Heart right ventricle (tissue), 16 donors: Measurements from ENCODE around the gene ZNF277. TPM values are rescaled to one million over a fixed set of nuclear protein-coding genes. Genes with fewer than 3 reads are reported as not detected.

ENCODE experiments used
- ATAC-seq, 8 donors: fragments of 200-7000 bp; cut with Tn5 transposase; one replicate each; pipeline ENCODE4 v1.9.1; 2020; ENCODE audit warnings: mild to moderate bottlenecking in 8 of 8, moderate library complexity in 8 of 8, moderate number of reproducible peaks in 1 of 8
- DNase-seq, 2 donors: peaks; one replicate each; pipeline ENCODE4 v3.0.0-alpha.2; 2020
- H3K27ac ChIP-seq, 10 donors: fragments of 200-600 bp; sonication (generic) in 2 of 10; one replicate each; pipeline versions ENCODE4 v1.5.0 to v1.8.0; 2020 to 2022; ENCODE audit warnings: mild to moderate bottlenecking in 3 of 10
- H3K27me3 ChIP-seq, 7 donors: fragments of 200-600 bp; one replicate each; pipeline ENCODE4 v1.8.0; 2021 to 2022; ENCODE audit warnings: mild to moderate bottlenecking in 2 of 7
- H3K36me3 ChIP-seq, 9 donors: fragments of 200-600 bp; sonication (generic) in 1 of 9; one replicate each; pipeline versions ENCODE4 v1.5.0 to v1.8.0; 2020 to 2022; ENCODE audit warnings: mild to moderate bottlenecking in 2 of 9
- H3K4me1 ChIP-seq, 9 donors: fragments of 200-600 bp; sonication (generic) in 1 of 9; one replicate each; pipeline versions ENCODE4 v1.5.0 to v1.8.0; 2020 to 2022; ENCODE audit warnings: mild to moderate bottlenecking in 4 of 9
- H3K4me3 ChIP-seq, 10 donors: fragments of 200-600 bp; sonication (generic) in 2 of 10; one replicate each; pipeline versions ENCODE4 v1.5.0 to v1.8.0; 2020 to 2022; ENCODE audit warnings: mild to moderate bottlenecking in 7 of 10, moderate library complexity in 2 of 10
- H3K9me3 ChIP-seq, 11 donors: fragments of 200-600 bp in 10 of 11; sonication (generic) in 2 of 11; one replicate each; pipeline versions ENCODE4 v1.5.0 to v1.8.0; 2013 to 2022; ENCODE audit warnings: mild to moderate bottlenecking in 2 of 11, control low read depth in 1 of 11, moderate library complexity in 1 of 11
- WGBS, 2 donors: extraction: QIAGEN DNeasy Blood & Tissue Kit; methylation state at CpG; one replicate each; pipeline ENCODE4 v1.1.7; 2013; ENCODE audit warnings: inconsistent platforms in 1 of 2; 5-methylcytosine and 5-hydroxymethylcytosine counted together
- intact Hi-C, 10 donors: fragments of 100-400 bp; cut with DNase I; formaldehyde crosslinking; loops; one replicate each; pipeline versions ENCODE4 v1.11.1 to v1.14.2; 2022
- polyA plus RNA-seq, 2 donors: library from polyadenylated mRNA; stranded (reverse); fragments of 200-250 nt; gene quantifications; one replicate each; pipeline ENCODE4 v1.2.3, GENCODE V29; 2013
- total RNA-seq, 10 donors: library from RNA; stranded (reverse); fragmentation: NEBNext Ultra II Directional in 3 of 10; extraction: Animal tissue kit (Norgen Biotek cat#: 25700) in 3 of 10; gene quantifications; one replicate each; pipeline versions ENCODE4 v1.2.1 to v1.2.4, GENCODE V29; 2021 to 2023
- TF ChIP-seq, protein P1 (sequence below), 9 donors: fragments of 200-600 bp; sonication (generic) in 2 of 9; IDR thresholded peaks; one replicate each; pipeline versions ENCODE4 v1.5.0 to v1.8.0; 2021 to 2022; ENCODE audit warnings: antibody characterized with exemption in 9 of 9, mild to moderate bottlenecking in 5 of 9, moderate library complexity in 1 of 9
- donor health status: Arrhythmogenic right ventricular cardiomyopathy.
- donor health status: ischemic (EF 13 %, LVEDD 7.1; RV severe dilation, severe dysfunction).
- donor health status: healthy with polysubstance abuse.
- donor health status: DM: no; HTN: yes; CAD: no.
- donor health status: DM: no; HTN: no; CAD: no.
- donor health status: ischemic (EF 25% LVEDD 6.9; RV normal size, moderate dysfunction).
- donor health status: ischemic (EF 25% LVEDD 5.7; RV mildly dilated, moderate dysfunction).
- donor health status: healthy.
- donor health status: DM: yes; HTN: yes; CAD: no.
- donor health status: Ischemic cardiomyopathy.
- donor health status: ischemic (EF 35%, LVEDD 5.7; RV mildly dilated, moderate dysfunction).
- donor health status: nonischemic (EF 11% LVEDD 7.7; RV severe dilation, severe dysfunction).
- donor health status: DM: yes; HTN: yes; CAD: no.
- donor health status: PGD.
- donor health status: ischemic (EF 29% LVEDD 5.4; RV normal size, mild dysfunction).
- donor health status: nonischemic (EF 23%, LVEDD 6.1; RV moderate dilation, normal function).

Gene ZNF277
- total and polyA plus RNA-seq, 12 donors, result 7.7 to 25.7 (median 17.4) TPM

DNA sequence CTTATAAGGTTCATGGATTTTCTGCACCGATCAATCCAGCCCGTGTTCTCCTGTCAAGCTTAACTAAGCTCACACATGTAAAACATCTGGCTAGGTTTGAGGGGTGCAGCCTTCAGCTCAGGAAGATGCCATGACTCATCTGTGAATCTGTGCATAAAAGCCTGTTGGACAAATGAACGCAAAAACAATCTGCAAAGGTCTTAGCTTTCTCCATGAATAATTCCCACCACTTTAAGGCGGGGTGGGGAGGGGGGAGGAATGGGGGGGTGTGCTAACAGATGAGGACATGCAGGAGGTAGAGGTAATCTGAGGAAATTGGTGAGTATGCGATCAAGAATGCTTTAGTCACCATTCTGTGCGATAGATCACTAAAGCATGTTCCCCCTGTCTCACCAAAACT, 5.1 kb upstream of the ZNF277 start:
- H3K4me3 ChIP-seq, result no peak overlapping the region
- no peak overlapping the region for H3K27ac ChIP-seq
- WGBS, 2 donors, result 77 to 86% methylated on average over 6 of the region's 6 CpGs
- ATAC-seq, result no peak
- H3K9me3 ChIP-seq, result no peaks in the 10 kb centered on the region
- TF ChIP-seq, protein P1, sequence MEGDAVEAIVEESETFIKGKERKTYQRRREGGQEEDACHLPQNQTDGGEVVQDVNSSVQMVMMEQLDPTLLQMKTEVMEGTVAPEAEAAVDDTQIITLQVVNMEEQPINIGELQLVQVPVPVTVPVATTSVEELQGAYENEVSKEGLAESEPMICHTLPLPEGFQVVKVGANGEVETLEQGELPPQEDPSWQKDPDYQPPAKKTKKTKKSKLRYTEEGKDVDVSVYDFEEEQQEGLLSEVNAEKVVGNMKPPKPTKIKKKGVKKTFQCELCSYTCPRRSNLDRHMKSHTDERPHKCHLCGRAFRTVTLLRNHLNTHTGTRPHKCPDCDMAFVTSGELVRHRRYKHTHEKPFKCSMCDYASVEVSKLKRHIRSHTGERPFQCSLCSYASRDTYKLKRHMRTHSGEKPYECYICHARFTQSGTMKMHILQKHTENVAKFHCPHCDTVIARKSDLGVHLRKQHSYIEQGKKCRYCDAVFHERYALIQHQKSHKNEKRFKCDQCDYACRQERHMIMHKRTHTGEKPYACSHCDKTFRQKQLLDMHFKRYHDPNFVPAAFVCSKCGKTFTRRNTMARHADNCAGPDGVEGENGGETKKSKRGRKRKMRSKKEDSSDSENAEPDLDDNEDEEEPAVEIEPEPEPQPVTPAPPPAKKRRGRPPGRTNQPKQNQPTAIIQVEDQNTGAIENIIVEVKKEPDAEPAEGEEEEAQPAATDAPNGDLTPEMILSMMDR (IDR thresholded peaks at IDR 0.05), result no peak
- peaks cover 0 to 52% (median 21%) of the 10 kb centered on the region in 9 donors for H3K4me1 ChIP-seq
- peaks cover 0 to 12% (median 0%) of the 10 kb centered on the region in 7 donors for H3K27me3 ChIP-seq
- DNase-seq, result no peak
- intact Hi-C loops, result loop anchor here in 5 of 10 donors (5.0 to 10.0 kb wide), 9 partner anchors 39 to 337 kb away; no protein-coding TSS in a partner anchor
- no peaks in the 10 kb centered on the region for H3K36me3 ChIP-seq

DNA sequence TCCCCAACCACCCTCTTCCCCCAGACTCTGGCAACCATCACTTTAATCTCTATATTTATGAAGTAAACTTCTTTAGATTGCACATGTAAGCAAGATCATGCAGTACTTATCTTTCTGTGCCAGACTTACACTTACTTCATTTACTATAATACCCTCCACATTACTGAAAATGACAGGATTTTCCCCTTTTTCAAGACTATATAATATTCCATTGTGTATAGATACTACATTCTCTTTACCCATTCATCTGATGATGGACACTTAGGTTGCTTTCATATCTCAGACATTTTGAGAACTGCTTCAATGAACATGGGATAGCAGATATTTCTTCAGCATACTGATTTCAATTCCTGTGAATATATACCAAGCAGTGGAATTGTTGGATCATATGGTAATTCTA, 4.7 kb upstream of the ZNF277 start:
- Histone ChIP-seq H3K36me3 (no peaks in the 10 kb centered on the region), H3K9me3 (no peaks in the 10 kb centered on the region), H3K27ac (no peak overlapping the region), H3K4me1 (peaks cover 0 to 52% (median 21%) of the 10 kb centered on the region in 9 donors), H3K4me3 (no peak overlapping the region), H3K27me3 (peaks cover 0 to 12% (median 0%) of the 10 kb centered on the region in 7 donors)
- TF ChIP-seq, protein P1 (IDR thresholded peaks at IDR 0.05), result no peak
- intact Hi-C loops, result loop anchor here in 5 of 10 donors (5.0 to 10.0 kb wide), 9 partner anchors 40 to 337 kb away; no protein-coding TSS in a partner anchor
- no peak for DNase-seq
- ATAC-seq, result no peak

DNA sequence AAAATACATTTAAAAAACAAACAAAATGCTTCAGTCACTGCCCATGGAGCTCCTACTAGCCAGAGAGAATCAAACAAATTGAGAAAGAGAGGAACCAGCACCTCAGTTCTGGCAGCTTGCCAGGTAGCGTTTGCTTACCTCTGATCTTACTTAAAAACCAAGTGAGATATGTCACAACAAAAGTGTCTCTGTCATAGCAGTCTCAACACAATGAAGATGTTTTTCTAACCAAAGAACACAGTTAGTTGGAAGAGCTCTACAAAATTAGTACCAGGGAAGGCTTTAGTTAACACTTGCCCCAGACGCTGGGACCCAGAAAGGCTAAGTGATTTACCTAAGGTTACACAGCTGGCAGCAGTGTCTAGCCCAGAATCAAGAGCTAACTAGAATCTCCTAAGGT, 3.7 kb upstream of the ZNF277 start:
- WGBS, 2 donors, result 34 to 36% methylated on average over 2 of the region's 2 CpGs
- Histone ChIP-seq H3K36me3 (no peaks in the 10 kb centered on the region), H3K4me1 (peaks cover 1 to 56% (median 28%) of the 10 kb centered on the region in 9 donors), H3K4me3 (peak overlapping the region in 3 of 10 donors; percentile 71 to 92 (median 87)), H3K27ac (peak overlapping the region in 2 of 10 donors; percentile 2 to 4), H3K27me3 (peaks cover 0 to 12% (median 0%) of the 10 kb centered on the region in 7 donors), H3K9me3 (no peaks in the 10 kb centered on the region)
- intact Hi-C loops, result loop anchor here in 5 of 10 donors (5.0 to 10.0 kb wide), 9 partner anchors 41 to 338 kb away; no protein-coding TSS in a partner anchor
- TF ChIP-seq, protein P1 (IDR thresholded peaks at IDR 0.05), result no peak
- no peak for ATAC-seq
- no peak for DNase-seq

DNA sequence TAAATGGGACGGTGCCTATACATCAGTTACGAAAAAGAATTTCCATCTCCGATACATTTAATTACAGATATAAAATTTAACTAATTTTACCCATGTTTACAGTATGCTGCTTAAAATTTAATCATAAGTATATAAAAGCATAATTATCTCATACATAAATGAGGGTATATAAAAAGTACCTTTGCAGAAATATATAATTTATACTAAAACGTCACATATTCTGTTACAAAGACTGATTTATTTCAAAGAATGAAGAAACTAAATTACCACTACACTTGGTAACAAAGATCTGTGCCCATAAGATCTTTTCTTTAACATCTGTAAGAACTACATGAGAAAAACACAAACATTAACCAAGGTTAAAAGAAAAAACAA, 3.1 kb upstream of the ZNF277 start:
- H3K4me3 ChIP-seq, result peak overlapping the region in 6 of 10 donors; percentile 71 to 98 (median 94)
- ATAC-seq, result no peak
- H3K4me1 ChIP-seq, result peaks cover 2 to 58% (median 33%) of the 10 kb centered on the region in 9 donors
- no peaks in the 10 kb centered on the region for H3K9me3 ChIP-seq
- DNase-seq, result no peak
- peak overlapping the region in 3 of 10 donors; percentile 4 to 90 (median 24) for H3K27ac ChIP-seq
- intact Hi-C loops, result loop anchor here in 5 of 10 donors (5.0 to 10.0 kb wide), 9 partner anchors 41 to 339 kb away; no protein-coding TSS in a partner anchor
- 63 to 79% methylated on average over 4 of the region's 4 CpGs for WGBS, 2 donors
- H3K27me3 ChIP-seq, result peaks cover 0 to 12% (median 0%) of the 10 kb centered on the region in 7 donors
- H3K36me3 ChIP-seq, result no peaks in the 10 kb centered on the region
- TF ChIP-seq, protein P1 (IDR thresholded peaks at IDR 0.05), result no peak
